Right ventricle myocardium inferior (tissue), 1 donor: ENCODE measurements around the gene POLR2B. TPM values are rescaled to one million over a fixed set of nuclear protein-coding genes. Genes with fewer than 3 reads are reported as not detected.
"Not testable (repeated sequence)": the region's sequence is repeated elsewhere in the genome, so short reads cannot be mapped to it uniquely, and the experiment has no call there.

Source experiments
- ATAC-seq: fragments of 200-7000 bp; cut with Tn5 transposase; one replicate; pipeline ENCODE4 v1.9.1; 2020; ENCODE audit warnings: mild to moderate bottlenecking, moderate library complexity
- DNase-seq: peaks from one replicate; pipeline ENCODE4 v3.0.0; 2021; ENCODE audit errors: missing footprints
- intact Hi-C: fragments of 100-400 bp; cut with DNase I; formaldehyde crosslinking; loops from one replicate; pipeline ENCODE4 v1.11.0; 2022
- total RNA-seq: library from RNA; stranded (reverse); fragmentation: NEBNext Ultra II Directional; extraction: Animal tissue kit (Norgen Biotek cat#: 25700); gene quantifications from one replicate; pipeline ENCODE4 v1.2.1, GENCODE V29; 2021
- donor health status: DM: no; HTN: yes; CAD: no; lungs with severe emphysema.

The POLR2B gene
- total RNA-seq, 1 donor from 2014 or later = 69.1 TPM

GRCh38 chr4:57044279-57044678, 65.6 kb downstream of the POLR2B start:
- intact Hi-C loops = no loop called here
- DNase-seq (no peak), ATAC-seq (no peak)

- DNase-seq (no peak), ATAC-seq (no peak)
- intact Hi-C loops = no loop called here
Measured at GRCh38 chr4:57044996-57045395, 66.3 kb downstream of the POLR2B start.

- ATAC-seq, DNase-seq, intact Hi-C loops: not testable (repeated sequence)
Measured at GRCh38 chr4:57047046-57047445, 68.3 kb downstream of the POLR2B start.

GRCh38 chr4:57048590-57049304, 70.1 kb downstream of the POLR2B start:
- DNase-seq (no peak), ATAC-seq (peak; percentile 38)
- intact Hi-C loops = no loop called here

- intact Hi-C loops = no loop called here
- ATAC-seq = peak; percentile 59
- no peak for DNase-seq
Measured at GRCh38 chr4:57051095-57051494, 72.4 kb downstream of the POLR2B start.

- intact Hi-C loops = no loop called here
- ATAC-seq (no peak), DNase-seq (no peak)
Measured at GRCh38 chr4:57051524-57051923, 72.8 kb downstream of the POLR2B start.

GRCh38 chr4:57053508-57053907, 74.8 kb downstream of the POLR2B start:
- ATAC-seq = no peak
- intact Hi-C loops = no loop called here
- no peak for DNase-seq

GRCh38 chr4:57055886-57056285, 77.2 kb downstream of the POLR2B start:
- intact Hi-C loops = no loop called here
- ATAC-seq (peak; percentile 67), DNase-seq (no peak)

GRCh38 chr4:57059890-57060716, 81.4 kb downstream of the POLR2B start:
- intact Hi-C loops = no loop called here

GRCh38 chr4:57060717-57061067, 82.0 kb downstream of the POLR2B start:
- DNase-seq, ATAC-seq, intact Hi-C loops: not testable (repeated sequence)

More at GRCh38 chr4:57059890-57060716, 81.4 kb downstream of the POLR2B start:
- no peak for DNase-seq
- no peak for ATAC-seq

- no peak for ATAC-seq
- DNase-seq = no peak
- intact Hi-C loops = no loop called here
Measured at GRCh38 chr4:57061395-57061794, 82.7 kb downstream of the POLR2B start.

- ATAC-seq (no peak), DNase-seq (no peak)
- intact Hi-C loops = no loop called here
Measured at GRCh38 chr4:57063518-57063917, 84.8 kb downstream of the POLR2B start.

- intact Hi-C loops = no loop called here
- ATAC-seq (no peak), DNase-seq (no peak)
Measured at GRCh38 chr4:57064120-57064519, 85.4 kb downstream of the POLR2B start.

GRCh38 chr4:57064811-57065711, 86.4 kb downstream of the POLR2B start:
- DNase-seq = peak; percentile 80
- intact Hi-C loops = loop anchor here (5.0 kb wide), 1 partner anchor 37 kb away; no protein-coding TSS in a partner anchor
- ATAC-seq = peak; percentile 87

- no peak for ATAC-seq
- intact Hi-C loops = loop anchor here (5.0 kb wide), 1 partner anchor 36 kb away; no protein-coding TSS in a partner anchor
Measured at GRCh38 chr4:57065730-57066482, 87.2 kb downstream of the POLR2B start.

GRCh38 chr4:57068237-57068981, 89.7 kb downstream of the POLR2B start:
- intact Hi-C loops = loop anchor here (5.0 kb wide), 1 partner anchor 34 kb away; no protein-coding TSS in a partner anchor
- no peak for ATAC-seq
- DNase-seq = no peak

More at GRCh38 chr4:57065730-57066482, 87.2 kb downstream of the POLR2B start:
- no peak for DNase-seq

GRCh38 chr4:57070461-57070860, 91.8 kb downstream of the POLR2B start:
- no peak for ATAC-seq
- intact Hi-C loops = no loop called here

GRCh38 chr4:57071326-57071725, 92.6 kb downstream of the POLR2B start:
- ATAC-seq (peak; percentile 90), DNase-seq (no peak)
- intact Hi-C loops = no loop called here

More at GRCh38 chr4:57070461-57070860, 91.8 kb downstream of the POLR2B start:
- DNase-seq = no peak
